GM12801 (cell line): Measurements from ENCODE around the gene ATG10.

ENCODE experiments used
- TF ChIP-seq, protein P1 (sequence below): IDR thresholded peaks from one replicate; pipeline ENCODE4 v1.5.1; 2011; ENCODE audit warnings: control low read depth; ENCODE audit not compliant: insufficient read length; ENCODE audit errors: extremely low read depth

The ATG10 gene

GRCh38 chr5:82277987-82278710, 306.3 kb downstream of the ATG10 start, which contains the start of gene RPS23:
TSS of gene RPS23 (minus strand) at chr5:82278354. CDS start at chr5:82278323, 31 bp downstream.
- TF ChIP-seq, protein P1, sequence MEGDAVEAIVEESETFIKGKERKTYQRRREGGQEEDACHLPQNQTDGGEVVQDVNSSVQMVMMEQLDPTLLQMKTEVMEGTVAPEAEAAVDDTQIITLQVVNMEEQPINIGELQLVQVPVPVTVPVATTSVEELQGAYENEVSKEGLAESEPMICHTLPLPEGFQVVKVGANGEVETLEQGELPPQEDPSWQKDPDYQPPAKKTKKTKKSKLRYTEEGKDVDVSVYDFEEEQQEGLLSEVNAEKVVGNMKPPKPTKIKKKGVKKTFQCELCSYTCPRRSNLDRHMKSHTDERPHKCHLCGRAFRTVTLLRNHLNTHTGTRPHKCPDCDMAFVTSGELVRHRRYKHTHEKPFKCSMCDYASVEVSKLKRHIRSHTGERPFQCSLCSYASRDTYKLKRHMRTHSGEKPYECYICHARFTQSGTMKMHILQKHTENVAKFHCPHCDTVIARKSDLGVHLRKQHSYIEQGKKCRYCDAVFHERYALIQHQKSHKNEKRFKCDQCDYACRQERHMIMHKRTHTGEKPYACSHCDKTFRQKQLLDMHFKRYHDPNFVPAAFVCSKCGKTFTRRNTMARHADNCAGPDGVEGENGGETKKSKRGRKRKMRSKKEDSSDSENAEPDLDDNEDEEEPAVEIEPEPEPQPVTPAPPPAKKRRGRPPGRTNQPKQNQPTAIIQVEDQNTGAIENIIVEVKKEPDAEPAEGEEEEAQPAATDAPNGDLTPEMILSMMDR, result no peak

DNA sequence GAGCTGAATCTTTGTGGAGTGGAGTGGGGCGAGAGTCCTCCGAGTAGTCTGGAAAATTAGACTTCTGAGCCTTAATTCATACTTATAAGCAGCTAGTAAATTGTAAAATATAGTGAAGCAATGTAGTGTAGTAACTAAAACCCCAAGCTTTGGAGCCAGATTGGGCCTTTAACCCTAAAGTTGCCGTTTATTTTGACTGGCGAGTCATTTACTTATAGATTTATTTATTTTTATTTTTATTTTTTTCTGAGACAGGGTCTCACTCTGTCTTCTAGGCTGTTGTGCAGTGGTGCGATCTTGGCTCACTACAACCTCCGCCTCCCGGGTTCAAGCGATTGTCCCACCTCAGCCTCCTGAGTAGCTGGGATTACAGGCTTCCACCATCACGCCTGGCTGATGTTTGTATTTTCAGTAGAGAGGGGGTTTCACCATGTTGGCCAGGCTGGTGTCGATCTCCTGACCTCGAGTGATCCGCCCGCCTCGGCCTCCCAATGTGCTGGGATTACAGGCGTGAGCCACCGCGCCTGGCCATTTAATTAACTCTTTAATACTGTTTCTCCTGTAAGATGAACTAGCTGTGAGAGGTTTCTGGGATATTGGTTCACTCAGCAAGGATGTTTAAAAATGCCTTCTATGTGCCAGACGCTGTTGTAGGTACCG, 307.0 kb downstream of the ATG10 start:
- TF ChIP-seq, protein P1, result no peak

DNA sequence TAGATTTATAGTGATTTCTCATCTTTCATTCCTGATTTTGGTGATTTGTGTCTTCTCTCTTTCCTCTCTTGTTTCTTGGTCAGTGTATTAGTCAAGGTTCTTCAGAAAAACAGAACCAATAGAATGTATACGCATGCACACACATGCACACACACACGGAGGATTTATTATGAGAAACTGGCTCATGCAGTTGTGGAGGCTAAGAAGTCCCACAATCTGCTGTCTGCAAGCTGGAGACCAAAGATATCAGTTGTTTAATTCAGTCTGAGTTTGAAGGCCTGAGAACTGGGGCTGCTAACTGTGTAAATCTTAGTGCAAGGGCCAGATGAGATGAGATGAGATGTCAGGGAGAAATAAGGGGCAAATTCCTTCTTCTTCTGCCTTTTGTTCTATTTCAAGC, 312.1 kb downstream of the ATG10 start:
- TF ChIP-seq, protein P1, result no peak

DNA sequence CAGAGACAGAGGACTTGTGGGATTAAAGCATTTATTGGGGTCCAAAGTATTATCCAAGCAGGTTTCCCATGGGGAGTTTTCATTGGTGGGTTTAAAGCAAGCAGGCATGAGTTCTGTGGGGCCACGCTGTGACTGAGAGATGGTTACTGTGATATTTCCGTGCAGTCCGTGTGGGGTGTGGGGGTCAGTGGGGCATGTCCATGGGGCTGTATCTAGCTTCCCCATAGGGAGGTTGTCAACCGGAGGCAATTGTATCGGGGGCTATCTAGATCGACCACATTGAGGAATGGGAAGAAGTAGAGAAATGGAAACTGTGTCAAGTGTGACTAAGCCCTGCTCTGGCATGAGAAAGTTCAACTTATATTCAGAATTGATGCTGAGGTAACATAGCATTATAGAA, 313.4 kb downstream of the ATG10 start:
- TF ChIP-seq, protein P1, result no peak

GRCh38 chr5:82287625-82288024, 315.8 kb downstream of the ATG10 start:
- TF ChIP-seq, protein P1, result no peak

DNA sequence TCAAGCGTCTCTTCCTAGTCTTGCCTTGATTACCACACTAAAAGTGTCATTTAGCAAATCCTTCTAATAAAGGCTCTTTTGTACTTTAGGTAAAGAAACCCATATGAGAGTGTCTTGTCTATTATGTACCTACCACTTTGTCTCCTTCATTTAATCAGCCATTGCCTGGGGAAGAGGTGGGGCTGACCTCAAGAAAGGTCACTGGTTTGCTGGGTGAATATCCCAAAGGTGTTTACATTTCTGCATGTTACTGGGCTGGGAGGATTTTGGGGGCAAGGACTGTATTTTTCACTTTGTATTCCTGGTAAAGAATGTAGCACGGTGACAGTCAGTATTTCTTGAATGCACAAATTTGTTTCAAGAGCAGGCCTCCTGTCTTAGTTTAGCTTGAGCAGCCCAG, 318.2 kb downstream of the ATG10 start:
- TF ChIP-seq, protein P1, result no peak

- TF ChIP-seq, protein P1, result no peak
Observed at GRCh38 chr5:82290908-82291307, 319.1 kb downstream of the ATG10 start.
